Peyer's patch (tissue), 4 donors: Measurements from ENCODE around the gene KLC1.

Source experiments
- POLR2A ChIP-seq, 2 donors: fragments of 450-650 bp; IDR thresholded peaks; one replicate each; pipeline ENCODE4 v1.5.1; 2017; ENCODE audit warnings: antibody characterized with exemption in 2 of 2, mild to moderate bottlenecking in 2 of 2, moderate library complexity in 2 of 2
- TF ChIP-seq, protein P1 (sequence below), 6 experiments: fragments of 450-650 bp in 4 of 6; fragments of 200-600 bp in 2 of 6; sonication (generic) in 1 of 6; IDR thresholded peaks; one replicate each; pipeline ENCODE4 v1.5.1; 2017 to 2019; ENCODE audit warnings: antibody characterized with exemption in 6 of 6, mild to moderate bottlenecking in 3 of 6, moderate library complexity in 1 of 6

DNA sequence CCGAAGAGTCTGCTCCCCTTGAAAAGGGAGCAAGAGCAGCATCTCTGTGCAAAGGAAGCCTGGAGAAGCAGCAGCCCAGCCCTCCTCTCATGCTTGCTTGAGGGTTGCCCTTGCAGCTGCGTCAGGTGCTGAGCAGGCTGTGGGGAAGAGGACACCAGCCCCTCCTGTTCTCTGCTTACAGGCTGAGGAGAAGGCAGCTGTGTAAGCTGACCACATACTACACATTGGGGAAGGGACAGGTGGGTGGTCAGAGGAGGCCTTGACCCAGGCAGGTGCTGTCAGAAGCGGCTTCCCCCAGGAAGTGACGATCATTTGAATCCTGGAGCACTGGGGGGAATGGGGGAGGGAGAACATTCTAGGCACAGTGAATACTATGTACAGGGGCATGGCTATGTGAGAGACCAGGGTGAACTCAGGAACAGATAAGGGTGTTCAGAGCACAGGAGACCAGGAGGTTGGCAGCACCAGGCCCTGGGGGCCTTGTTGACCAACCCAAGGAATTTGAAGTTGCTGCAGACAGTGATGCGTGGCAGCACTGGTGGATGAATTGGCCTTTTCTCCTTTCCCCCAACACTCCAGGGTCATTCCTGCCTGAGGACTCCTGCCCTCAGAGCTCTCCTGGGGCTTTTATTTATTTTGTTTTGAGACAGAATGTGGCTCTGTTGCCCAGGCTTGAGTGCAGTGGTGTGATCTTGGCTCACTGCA, 2.7 kb upstream of the KLC1 start:
- TF ChIP-seq, protein P1, sequence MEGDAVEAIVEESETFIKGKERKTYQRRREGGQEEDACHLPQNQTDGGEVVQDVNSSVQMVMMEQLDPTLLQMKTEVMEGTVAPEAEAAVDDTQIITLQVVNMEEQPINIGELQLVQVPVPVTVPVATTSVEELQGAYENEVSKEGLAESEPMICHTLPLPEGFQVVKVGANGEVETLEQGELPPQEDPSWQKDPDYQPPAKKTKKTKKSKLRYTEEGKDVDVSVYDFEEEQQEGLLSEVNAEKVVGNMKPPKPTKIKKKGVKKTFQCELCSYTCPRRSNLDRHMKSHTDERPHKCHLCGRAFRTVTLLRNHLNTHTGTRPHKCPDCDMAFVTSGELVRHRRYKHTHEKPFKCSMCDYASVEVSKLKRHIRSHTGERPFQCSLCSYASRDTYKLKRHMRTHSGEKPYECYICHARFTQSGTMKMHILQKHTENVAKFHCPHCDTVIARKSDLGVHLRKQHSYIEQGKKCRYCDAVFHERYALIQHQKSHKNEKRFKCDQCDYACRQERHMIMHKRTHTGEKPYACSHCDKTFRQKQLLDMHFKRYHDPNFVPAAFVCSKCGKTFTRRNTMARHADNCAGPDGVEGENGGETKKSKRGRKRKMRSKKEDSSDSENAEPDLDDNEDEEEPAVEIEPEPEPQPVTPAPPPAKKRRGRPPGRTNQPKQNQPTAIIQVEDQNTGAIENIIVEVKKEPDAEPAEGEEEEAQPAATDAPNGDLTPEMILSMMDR (IDR thresholded peaks at IDR 0.05) = no peak
- no peak for TF ChIP-seq POLR2A (IDR thresholded peaks at IDR 0.05)
